Measurements from ENCODE around the gene FGF8.

GRCh38 chr10:101771380-101771779 lies 4.5 kb downstream of the FGF8 start:
- TF ChIP-seq CTCF (conservative IDR thresholded peaks at IDR 0.05; ENCODE audit: low read depth, low read length) (no peak), EZH2 (IDR thresholded peaks at IDR 0.05; ENCODE audit: borderline replicate concordance, low read depth, low read length, poor library complexity, severe bottlenecking) (no peak)
